HTERT RPE-1 (cell line): ENCODE measurements around the gene DPF3.

Experiments
- in situ Hi-C: fragments of 300-500 bp; cut with MboI; formaldehyde crosslinking; loops from 4 replicates; pipeline ENCODE4 v1.14.3; 2020; ENCODE audit warnings: low sequenced_read_pairs

DPF3 gene

GRCh38 chr14:72582582-72582981 is 311.3 kb downstream of the DPF3 start:
- in situ Hi-C loops = no loop called here

- in situ Hi-C loops = no loop called here
Measured at GRCh38 chr14:72578514-72578913, 315.4 kb downstream of the DPF3 start.

DNA sequence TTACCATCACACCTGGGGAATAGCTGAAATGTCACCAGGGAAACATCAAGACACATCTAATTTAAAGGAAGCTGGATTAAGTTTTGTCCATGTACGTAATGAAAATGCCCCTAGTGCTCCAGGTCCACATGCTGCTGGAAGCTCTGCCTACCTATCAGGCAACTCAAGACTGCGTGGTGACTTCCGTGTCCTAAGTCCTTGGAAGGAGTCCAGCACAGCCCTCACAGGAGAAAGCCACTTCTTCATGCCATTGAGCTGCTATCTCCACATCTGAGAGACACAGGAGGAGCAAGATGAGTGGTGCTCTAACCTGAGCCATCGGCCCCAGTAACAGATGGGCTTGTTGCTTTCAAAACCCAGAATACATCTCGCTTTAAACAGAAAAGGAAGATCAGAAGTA is 316.4 kb downstream of the DPF3 start:
- in situ Hi-C loops = no loop called here

DNA sequence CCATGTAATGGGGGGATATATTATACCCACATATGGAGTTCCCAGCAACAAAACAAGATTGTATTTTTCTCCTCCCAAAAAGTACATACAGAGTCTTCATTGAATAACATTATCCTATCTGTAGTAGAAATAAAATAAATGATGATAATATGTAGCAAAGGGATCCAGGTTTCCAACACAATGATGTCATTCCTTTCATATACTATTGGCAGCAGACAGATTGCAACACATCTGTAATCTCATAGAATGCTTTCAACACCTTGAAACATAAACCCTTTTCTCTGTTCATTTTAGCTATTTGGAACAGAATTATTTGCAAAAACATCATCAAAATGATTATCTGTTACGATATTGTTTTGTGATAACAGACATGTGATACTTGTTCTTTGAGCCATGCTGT is 317.6 kb downstream of the DPF3 start:
- in situ Hi-C loops = no loop called here

DNA sequence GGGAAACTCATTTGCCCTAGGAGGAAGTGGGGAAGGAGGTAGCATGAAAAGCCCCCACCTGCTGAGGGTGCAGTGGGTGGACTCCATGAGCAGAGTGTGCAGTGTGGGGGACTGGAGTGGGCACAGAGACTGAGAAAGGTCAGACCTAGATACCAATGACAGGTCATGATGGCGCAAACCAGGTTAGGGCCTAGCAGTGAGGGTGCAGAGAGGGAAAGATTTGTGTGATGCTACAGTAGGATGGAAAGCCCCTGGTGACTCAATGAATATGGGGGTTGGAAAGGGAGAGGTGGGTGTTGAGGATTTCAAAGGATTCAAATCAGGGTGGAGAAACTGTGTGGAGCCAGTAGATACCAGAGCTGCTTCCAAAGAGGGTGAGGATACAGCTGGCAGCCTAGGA is 319.2 kb downstream of the DPF3 start:
- in situ Hi-C loops = no loop called here

DNA sequence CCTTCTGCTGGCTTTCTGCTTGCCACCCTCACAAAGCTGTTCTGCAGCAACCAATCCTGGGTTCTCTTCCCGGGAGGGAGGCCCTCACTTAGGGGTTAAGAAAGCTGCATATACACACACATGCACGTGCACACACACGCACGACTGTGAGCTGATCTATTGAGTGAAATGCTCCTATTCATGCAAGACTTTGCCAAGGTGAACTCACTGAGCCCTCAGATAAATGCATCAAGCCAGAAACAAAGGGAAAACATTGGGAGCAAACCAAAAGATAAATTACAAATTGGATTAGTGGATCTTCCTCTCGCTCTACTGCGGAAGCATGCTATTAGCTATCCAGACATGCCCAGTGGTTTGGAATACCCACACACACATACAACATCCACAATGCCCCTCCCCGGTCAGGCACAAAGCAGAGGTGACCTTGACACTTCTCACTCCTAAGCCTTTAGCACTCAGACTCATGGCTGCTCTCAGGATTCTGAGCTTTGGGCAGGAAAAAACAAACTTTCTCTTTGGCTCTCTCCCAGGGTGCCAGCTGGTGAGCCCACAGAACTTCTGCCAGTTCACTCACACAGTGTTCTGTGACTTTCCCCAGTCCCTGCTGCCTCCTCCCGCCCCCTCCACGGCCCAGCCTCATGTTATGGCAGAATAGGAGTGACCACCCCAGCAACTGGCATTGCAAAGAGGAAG is 320.0 kb downstream of the DPF3 start:
- in situ Hi-C loops = no loop called here
